ENCODE measurements around the gene HPDL. TPM values are rescaled to one million over a fixed set of nuclear protein-coding genes. Genes with fewer than 3 reads are reported as not detected.

HPDL gene
- total RNA-seq, 1 experiment from 2014 or later: not detected

DNA sequence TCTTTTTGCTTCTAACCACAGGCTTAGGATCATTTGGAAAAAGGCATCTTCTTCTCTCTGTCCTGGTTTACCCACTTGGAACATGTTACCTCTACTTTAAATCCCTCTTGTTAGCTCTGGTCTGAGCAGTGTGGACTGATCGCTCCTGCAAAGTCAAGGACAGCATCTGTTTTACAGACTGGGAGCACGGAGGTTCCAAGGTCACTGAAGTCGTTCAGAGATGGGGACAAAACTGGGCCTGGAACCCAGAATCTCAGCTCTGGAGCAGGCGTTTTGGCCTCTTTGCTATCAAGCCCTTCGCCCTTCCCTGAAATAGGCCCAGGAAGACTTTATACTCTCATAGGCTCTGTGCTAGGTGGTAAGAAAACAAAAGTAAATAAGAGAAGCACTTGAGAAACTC, 24.8 kb downstream of the HPDL start:
- DNase-seq (ENCODE audit: low spot score): no peak

DNA sequence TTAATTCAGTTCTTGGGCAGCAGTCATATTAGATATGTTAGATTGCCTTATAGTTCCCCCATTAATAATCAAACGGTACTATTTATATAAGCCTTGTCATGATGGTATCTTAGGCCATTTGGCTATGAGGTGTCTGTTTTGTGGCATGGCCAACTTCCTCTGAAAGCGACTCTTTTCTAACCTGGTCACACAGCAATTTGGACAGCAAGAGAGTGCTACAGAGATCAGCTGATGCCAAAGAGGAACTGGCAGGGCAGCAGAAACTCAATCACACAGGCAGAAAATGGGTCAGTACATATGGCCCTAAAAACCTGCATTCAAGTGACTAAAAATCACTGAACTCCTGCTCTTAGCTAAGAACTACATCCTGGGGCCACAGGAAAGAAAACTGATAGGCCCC, 27.0 kb downstream of the HPDL start:
- no peak for DNase-seq (ENCODE audit: low spot score)

- no peak for DNase-seq (ENCODE audit: low spot score)
Observed at GRCh38 chr1:45354838-45355237, 28.1 kb downstream of the HPDL start.

DNA sequence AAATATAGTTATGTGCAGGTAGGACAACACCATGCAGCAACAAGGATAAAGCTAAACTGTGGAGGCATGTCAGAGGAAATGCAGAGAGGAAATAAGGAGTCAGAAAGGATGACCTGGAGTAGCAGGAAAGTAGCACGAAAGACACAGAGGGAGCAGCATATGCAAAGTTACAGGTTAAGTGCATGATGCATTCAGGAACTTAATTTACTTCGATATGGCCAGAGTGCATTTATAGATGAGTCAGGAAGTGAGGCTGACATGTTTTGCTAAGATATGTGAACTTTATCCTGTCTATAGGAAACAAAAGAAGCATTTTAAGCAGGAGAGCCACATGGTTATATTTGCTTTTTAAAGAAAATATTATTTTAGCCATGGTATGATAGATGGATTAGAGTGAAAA, 29.0 kb downstream of the HPDL start:
- DNase-seq (ENCODE audit: low spot score): no peak

DNA sequence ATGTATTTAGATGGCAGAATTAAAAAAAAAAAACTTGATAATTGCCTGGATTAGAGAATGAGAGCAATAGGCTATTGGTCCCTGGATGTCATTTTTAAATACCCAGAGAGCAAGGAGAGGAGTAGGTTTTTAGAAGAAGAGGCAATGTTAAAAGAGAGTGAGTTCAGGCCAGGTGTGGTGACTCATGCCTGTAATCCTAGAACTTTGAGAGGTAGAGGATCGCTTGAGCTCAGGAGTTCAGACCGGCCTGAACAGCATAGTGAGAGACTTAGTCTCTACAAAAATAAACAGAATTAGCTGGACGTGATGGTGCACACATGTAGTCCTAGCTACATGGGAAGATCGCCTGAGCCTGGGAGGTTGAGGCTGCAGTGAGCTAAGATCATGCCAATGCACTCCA, 29.5 kb downstream of the HPDL start:
- no peak for DNase-seq (ENCODE audit: low spot score)

GRCh38 chr1:45359882-45360513, 33.3 kb downstream of the HPDL start:
- peak; percentile 28 for DNase-seq (ENCODE audit: low spot score)

DNA sequence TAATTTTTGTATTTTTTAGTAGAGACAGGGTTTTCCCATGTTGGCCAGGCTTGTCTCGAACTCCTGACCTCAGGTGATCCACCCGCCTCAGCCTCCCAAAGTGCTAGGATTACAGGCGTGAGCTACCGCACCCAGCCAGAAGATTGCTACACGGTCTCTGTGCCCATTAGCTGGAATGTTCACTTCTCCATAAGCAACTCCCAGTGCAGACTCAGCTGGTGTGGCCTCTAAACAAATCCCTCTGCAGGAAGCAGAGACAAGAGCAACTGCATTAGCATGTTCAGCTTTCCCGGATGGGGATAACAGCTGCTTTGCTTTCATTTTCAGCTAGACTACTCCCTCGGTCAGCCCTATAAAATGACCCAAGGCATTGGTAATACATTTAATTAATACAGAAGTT, 34.3 kb downstream of the HPDL start:
- DNase-seq (ENCODE audit: low spot score): peak; percentile 35

DNA sequence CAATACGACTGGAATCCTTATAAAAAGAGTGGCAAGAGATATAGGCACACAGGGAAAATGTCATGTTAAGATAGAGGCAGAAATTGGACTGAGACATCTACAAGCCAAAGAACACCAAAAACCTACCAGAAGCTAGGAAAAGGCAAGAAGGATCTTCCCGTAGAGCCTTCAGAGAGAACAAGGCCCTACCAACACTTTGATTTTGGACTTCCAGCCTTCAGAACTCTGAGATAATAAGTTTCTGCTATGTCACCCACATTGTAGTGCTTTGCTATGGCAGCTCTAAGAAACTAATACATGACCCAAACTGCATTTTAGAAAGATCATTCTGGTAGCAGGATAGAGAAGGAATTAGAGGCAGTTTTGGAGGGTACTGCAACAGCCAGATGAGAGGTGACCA, 37.6 kb downstream of the HPDL start:
- DNase-seq (ENCODE audit: low spot score): no peak

- DNase-seq (ENCODE audit: low spot score): no peak
Observed at GRCh38 chr1:45365051-45365450, 38.4 kb downstream of the HPDL start.

DNA sequence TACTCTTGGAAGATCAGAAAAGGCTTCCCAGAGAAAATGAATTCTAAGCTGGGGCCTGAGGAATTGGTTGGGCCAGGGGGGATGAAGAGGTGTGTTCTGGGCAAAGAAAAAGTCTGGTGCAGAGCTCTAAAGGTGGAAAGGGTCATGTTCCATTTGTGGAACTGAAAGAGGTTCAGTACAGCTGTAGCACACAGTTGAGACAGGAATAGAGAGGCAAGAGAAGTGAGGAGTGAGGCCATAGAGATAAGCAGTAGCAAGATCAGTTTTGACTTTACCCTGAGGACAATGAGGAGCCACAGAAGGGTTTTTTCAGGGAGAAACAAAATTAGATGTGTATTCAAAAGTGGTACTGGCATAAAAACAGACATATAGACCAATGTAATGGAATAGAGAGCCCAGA, 43.9 kb downstream of the HPDL start:
- no peak for DNase-seq (ENCODE audit: low spot score)

GRCh38 chr1:45373573-45373972, 46.9 kb downstream of the HPDL start:
- DNase-seq (ENCODE audit: low spot score): no peak

DNA sequence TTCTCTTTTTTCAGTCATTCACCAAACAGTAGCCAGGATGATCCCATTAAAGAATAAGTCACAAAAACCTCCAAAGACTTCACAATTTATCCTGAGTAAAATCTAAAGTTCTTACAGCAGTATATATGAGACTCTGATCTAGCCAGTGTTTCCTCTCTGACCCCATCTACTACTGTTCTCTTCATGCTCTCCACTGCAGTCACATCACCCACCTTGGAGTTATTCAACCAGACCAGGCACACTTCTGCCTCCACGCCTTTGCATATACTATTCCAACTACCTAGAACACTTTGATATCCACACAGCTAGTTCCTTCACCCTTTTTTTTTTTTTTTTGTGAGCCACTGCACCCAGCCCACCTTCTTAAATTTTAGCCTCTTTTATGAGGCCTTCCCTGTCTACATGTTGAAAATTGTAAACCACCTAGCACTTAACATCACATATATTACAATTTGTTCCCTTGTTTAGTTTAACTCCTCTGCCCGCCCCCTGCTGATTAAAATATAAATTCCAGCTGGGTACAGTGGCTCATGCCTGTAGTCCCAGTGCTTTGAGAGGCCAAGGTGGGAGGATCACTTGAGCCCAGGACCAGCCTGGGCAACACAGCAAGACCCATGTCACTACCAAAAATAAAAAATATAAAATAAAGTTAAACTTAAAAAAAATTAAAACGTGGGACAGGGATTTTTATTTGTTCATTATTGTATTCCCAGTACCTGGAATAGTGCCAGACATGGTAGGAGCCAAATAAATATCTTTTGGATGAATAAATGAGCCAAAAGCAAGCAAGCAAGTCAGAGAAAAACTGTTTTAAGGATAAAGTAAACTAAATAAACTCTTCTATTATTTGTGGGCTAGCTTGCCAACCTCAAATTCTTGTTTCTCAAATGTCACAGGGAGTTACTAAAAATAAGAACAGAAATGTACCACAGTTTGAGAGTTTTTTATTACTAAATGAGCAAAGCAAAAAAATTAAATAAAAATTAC, 48.7 kb downstream of the HPDL start:
- DNase-seq (ENCODE audit: low spot score): no peak

- DNase-seq (ENCODE audit: low spot score): no peak
Observed at GRCh38 chr1:45378184-45378583, 51.5 kb downstream of the HPDL start.

Other genes starting within 250 kb of the HPDL start
- gene ZSWIM5, start 120.3 kb upstream of the HPDL start, total RNA-seq (2014; rRNA removed; shearing (Covaris generic)): 0.14 and 0.16 TPM in 2 replicates
- 10.8 and 14.9 TPM in 2 replicates for gene TOE1, start 13.3 kb downstream of the HPDL start, total RNA-seq (2014; rRNA removed; shearing (Covaris generic))
- 8.9 and 13.2 TPM in 2 replicates for gene MUTYH, start 13.5 kb downstream of the HPDL start, total RNA-seq (2014; rRNA removed; shearing (Covaris generic))
- 0.52 and 0.84 TPM in 2 replicates for gene TESK2, start 164.3 kb downstream of the HPDL start, total RNA-seq (2014; rRNA removed; shearing (Covaris generic))
- gene CCDC163, start 173.2 kb downstream of the HPDL start, total RNA-seq (2014; rRNA removed; shearing (Covaris generic)): 1.3 and 2.8 TPM in 2 replicates
- 2.8 and 4.7 TPM in 2 replicates for gene MMACHC, start 173.4 kb downstream of the HPDL start, total RNA-seq (2014; rRNA removed; shearing (Covaris generic))
- gene PRDX1, start 195.0 kb downstream of the HPDL start, total RNA-seq (2014; rRNA removed; shearing (Covaris generic)): 1,113 and 1,123 TPM in 2 replicates
- gene AKR1A1, start 223.9 kb downstream of the HPDL start, total RNA-seq (2014; rRNA removed; shearing (Covaris generic)): 86.0 and 99.4 TPM in 2 replicates

Measured in A172 (cell line).